Uterus (tissue), 4 donors: ENCODE data around the gene GMPPA. TPM values are rescaled to one million over a fixed set of nuclear protein-coding genes. Genes with fewer than 3 reads are reported as not detected.

Experiments used
- DNase-seq, 2 donors: peaks; one replicate each; pipeline ENCODE4 v3.0.0-alpha.2; 2019 to 2020
- H3K27ac ChIP-seq, 2 donors: fragments of 200-600 bp; sonication (generic); 1 replicate in 1 of 2; 2 replicates in 1 of 2; pipeline ENCODE4 v1.5.1; 2016 to 2018
- H3K27me3 ChIP-seq, 2 donors: fragments of 200-600 bp; sonication (generic); one replicate each; pipeline ENCODE4 v1.5.1; 2018 to 2019; ENCODE audit warnings: control low read depth in 1 of 2
- H3K36me3 ChIP-seq, 2 donors: fragments of 200-600 bp; sonication (generic); one replicate each; pipeline ENCODE4 v1.5.1; 2019; ENCODE audit warnings: control low read depth in 1 of 2
- H3K4me1 ChIP-seq, 2 donors: fragments of 200-600 bp; sonication (generic); one replicate each; pipeline ENCODE4 v1.5.1; 2018 to 2019; ENCODE audit warnings: control low read depth in 1 of 2
- H3K4me3 ChIP-seq, 2 donors: fragments of 200-600 bp; sonication (generic); 1 replicate in 1 of 2; 2 replicates in 1 of 2; pipeline ENCODE4 v1.5.1; 2018 to 2019; ENCODE audit warnings: mild to moderate bottlenecking in 1 of 2
- H3K9me3 ChIP-seq, 2 donors: fragments of 200-600 bp; sonication (generic); one replicate each; pipeline ENCODE4 v1.5.1; 2019; ENCODE audit warnings: control low read depth in 1 of 2
- POLR2A ChIP-seq, 2 donors: fragments of 450-650 bp; IDR thresholded peaks; one replicate each; pipeline ENCODE4 v1.6.1; 2016; ENCODE audit warnings: antibody characterized with exemption in 2 of 2, mild to moderate bottlenecking in 1 of 2, moderate library complexity in 1 of 2
- intact Hi-C: fragments of 100-400 bp; cut with DNase I; formaldehyde crosslinking; loops from one replicate; pipeline ENCODE4 v1.15.1; 2023; ENCODE audit warnings: low total_unique reads
- total RNA-seq, 4 donors: library from RNA; depleted of rRNA in 3 of 4; stranded (reverse); fragments of >200 nt in 3 of 4; gene quantifications; one replicate each; pipeline versions ENCODE4 v1.1.0 to v1.2.4, GENCODE V29; 2014 to 2023
- TF ChIP-seq, protein P1 (sequence below), 4 experiments: fragments of 200-600 bp in 2 of 4; fragments of 450-650 bp in 2 of 4; sonication (generic) in 2 of 4; IDR thresholded peaks; one replicate each; pipeline ENCODE4 v1.5.1; 2016 to 2019; ENCODE audit warnings: antibody characterized with exemption in 4 of 4, mild to moderate bottlenecking in 2 of 4, moderate library complexity in 1 of 4
- donor health status: DM: yes; HTN: yes; CAD: no.

The GMPPA gene
- total RNA-seq, 4 donors from 2014 or later: 14.1 to 39.5 (median 27.6) TPM

DNA sequence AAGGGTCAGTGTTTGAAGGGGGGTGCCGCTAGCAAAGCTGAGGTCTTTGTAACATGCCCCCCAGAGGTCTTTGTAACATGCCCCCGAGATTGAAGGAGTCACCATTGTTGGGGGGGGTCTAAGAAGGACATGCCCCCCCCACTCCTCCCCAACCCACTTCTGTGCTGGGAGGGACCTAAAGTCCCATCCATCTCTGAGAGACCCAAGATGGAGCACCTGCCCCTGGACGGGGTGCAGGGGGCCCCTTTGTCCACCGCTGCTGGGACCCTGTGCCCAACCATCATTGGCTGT, 9.7 kb downstream of the GMPPA start:
- Histone ChIP-seq H3K9me3 (no peaks in the 10 kb centered on the region), H3K27ac (no peak overlapping the region), H3K4me1 (peaks cover 0 to 13% of the 10 kb centered on the region in 2 donors), H3K27me3 (no peaks in the 10 kb centered on the region), H3K4me3 (no peak overlapping the region), H3K36me3 (no peaks in the 10 kb centered on the region)
- intact Hi-C loops: no loop called here
- DNase-seq: no peak
- TF ChIP-seq POLR2A (IDR thresholded peaks at IDR 0.05): no peak
- TF ChIP-seq, protein P1, sequence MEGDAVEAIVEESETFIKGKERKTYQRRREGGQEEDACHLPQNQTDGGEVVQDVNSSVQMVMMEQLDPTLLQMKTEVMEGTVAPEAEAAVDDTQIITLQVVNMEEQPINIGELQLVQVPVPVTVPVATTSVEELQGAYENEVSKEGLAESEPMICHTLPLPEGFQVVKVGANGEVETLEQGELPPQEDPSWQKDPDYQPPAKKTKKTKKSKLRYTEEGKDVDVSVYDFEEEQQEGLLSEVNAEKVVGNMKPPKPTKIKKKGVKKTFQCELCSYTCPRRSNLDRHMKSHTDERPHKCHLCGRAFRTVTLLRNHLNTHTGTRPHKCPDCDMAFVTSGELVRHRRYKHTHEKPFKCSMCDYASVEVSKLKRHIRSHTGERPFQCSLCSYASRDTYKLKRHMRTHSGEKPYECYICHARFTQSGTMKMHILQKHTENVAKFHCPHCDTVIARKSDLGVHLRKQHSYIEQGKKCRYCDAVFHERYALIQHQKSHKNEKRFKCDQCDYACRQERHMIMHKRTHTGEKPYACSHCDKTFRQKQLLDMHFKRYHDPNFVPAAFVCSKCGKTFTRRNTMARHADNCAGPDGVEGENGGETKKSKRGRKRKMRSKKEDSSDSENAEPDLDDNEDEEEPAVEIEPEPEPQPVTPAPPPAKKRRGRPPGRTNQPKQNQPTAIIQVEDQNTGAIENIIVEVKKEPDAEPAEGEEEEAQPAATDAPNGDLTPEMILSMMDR (IDR thresholded peaks at IDR 0.05): no peak

DNA sequence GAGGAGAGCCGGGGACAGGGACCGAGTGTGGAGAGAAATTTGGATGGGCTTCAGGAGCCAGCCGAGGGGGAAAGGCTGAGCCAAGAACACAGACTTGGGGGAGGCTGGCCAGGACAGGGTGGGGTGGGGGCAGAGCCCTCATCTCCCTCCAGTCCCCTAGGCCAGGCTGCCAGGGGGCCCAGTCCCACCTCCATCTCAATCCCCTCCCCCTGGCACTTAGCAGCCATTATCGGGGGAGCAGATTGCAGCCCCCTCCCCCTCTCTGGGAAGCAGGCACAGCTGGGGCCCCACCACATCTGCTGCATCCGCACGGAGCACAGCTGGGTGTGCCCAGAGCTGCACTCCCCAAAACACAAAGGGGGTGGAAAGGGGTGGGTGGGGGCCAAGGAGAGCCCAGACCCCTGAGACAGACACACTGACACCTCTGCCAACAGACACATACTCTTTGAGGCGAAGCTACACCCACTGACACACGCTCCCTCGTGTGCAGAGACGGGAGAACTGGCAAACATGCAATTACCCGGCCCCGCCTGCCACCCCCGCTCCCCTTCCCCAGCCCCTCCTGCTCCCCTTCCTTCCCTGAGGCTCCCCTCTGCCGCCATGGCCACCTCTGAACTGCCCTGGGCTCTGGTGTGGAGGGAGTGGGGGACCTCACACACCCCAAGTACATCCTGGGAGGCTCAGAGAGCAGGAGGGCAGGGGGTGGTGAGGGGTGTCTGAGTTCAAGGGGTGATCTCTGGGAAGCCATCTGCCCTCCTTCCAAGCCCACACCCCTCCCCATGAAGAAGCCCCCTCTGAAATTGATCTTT, 10.5 kb downstream of the GMPPA start:
- H3K27ac ChIP-seq: no peak overlapping the region
- no peak for TF ChIP-seq POLR2A (IDR thresholded peaks at IDR 0.05)
- TF ChIP-seq, protein P1 (IDR thresholded peaks at IDR 0.05): no peak
- H3K4me1 ChIP-seq: peaks cover 0 to 13% of the 10 kb centered on the region in 2 donors
- intact Hi-C loops: no loop called here
- H3K4me3 ChIP-seq: no peak overlapping the region
- H3K27me3 ChIP-seq: no peaks in the 10 kb centered on the region
- DNase-seq: peak in 1 of 2 donors; percentile 24
- H3K36me3 ChIP-seq: no peaks in the 10 kb centered on the region
- no peaks in the 10 kb centered on the region for H3K9me3 ChIP-seq

DNA sequence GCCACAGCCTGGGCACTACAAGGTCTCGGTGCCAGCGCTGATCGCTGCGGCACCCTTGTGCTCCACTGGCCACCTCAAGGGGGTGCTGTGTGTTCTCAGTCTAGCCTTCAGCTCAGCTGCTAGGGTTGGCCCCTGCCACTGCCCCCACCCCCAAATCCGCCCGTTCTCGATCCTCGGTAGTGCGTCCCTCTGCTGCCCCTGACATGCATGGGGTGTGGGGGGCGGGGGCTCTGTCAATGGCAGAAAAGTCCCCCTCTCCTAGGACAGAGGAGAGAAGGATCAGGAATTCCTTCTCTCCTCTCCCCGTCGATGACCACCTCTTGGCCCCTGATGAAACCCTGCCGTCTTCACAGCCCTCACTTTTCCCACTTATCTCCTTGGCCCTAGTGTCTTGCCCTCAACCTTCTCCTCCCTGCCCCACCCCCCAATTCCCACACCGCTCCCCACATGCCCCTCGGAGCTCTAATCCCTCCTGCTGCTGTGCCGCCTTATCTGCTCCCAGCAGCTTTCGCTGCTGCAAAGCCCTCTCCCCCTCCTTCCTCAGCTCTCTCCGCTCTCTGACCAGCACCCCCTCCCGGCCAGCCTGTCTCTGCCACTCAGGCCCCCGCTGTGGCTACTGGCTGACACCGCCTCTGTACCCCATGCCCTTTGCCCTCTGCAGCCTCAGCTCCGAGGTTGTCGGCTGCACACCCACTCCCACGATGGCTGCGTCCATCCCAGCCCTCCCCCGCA, 11.3 kb downstream of the GMPPA start:
- no peak overlapping the region for H3K27ac ChIP-seq
- H3K4me3 ChIP-seq: peak overlapping the region; percentile 3 to 20
- no peaks in the 10 kb centered on the region for H3K36me3 ChIP-seq
- peaks cover 0 to 13% of the 10 kb centered on the region in 2 donors for H3K4me1 ChIP-seq
- peak; percentile 66 to 67 for DNase-seq
- no peaks in the 10 kb centered on the region for H3K27me3 ChIP-seq
- H3K9me3 ChIP-seq: no peaks in the 10 kb centered on the region
- intact Hi-C loops: no loop called here
- TF ChIP-seq, protein P1 (IDR thresholded peaks at IDR 0.05): peak; percentile 50 to 77 (median 70)
- no peak for TF ChIP-seq POLR2A (IDR thresholded peaks at IDR 0.05)

DNA sequence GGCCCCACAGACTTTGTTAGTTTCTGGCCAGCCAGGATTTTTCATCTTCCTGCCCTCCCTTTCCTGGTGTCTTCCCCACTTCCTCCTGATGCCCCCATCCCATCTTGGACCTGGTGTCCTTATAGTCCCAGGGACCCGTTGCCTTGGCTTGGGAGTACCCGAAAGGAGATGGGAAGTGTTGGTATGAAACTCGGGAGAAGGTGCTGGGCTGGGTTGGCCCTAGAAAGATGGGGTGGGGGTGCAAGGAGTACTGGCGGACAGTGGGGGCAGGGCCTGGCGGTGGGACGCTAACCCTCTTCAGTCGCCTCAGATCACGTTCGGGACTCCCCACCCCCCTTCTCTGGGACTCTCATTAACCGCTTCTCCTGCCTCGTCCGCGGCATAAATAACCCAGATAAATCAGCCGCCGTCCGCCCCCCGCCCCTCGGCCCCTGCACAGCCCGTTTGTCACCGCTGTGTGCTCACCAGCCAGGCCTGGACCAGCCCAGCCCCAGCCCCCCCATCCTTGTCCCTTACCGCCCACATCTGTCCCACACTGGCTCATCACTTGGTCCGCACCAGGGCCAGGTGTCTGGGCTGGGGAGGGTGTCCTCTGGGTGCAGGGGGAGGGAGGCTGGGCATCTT, 11.9 kb downstream of the GMPPA start:
- Histone ChIP-seq H3K9me3 (no peaks in the 10 kb centered on the region), H3K27ac (no peak overlapping the region), H3K4me1 (peaks cover 0 to 13% of the 10 kb centered on the region in 2 donors), H3K4me3 (no peak overlapping the region), H3K27me3 (no peaks in the 10 kb centered on the region), H3K36me3 (no peaks in the 10 kb centered on the region)
- DNase-seq: peak in 1 of 2 donors; percentile 20
- intact Hi-C loops: no loop called here
- TF ChIP-seq POLR2A (IDR thresholded peaks at IDR 0.05): no peak
- TF ChIP-seq, protein P1 (IDR thresholded peaks at IDR 0.05): peak in 1 of 4 experiments; percentile 2
